HG02623 (cell line): ENCODE measurements around the gene ZNF30.
"Not testable (repeated sequence)": the region's sequence is repeated elsewhere in the genome, so short reads cannot be mapped to it uniquely, and the experiment has no call there.

Experiments used
- ATAC-seq: cut with Tn5 transposase; IDR thresholded peaks from one replicate; pipeline ENCODE4 v1.9.1; 2021; ENCODE audit warnings: moderate library complexity; ENCODE audit not compliant: unreplicated experiment

The ZNF30 gene

GRCh38 chr19:34960103-34960805 lies 33.6 kb downstream of the ZNF30 start:
- ATAC-seq = no peak

- ATAC-seq = no peak
Measured at GRCh38 chr19:34960940-34961679, 34.4 kb downstream of the ZNF30 start.

GRCh38 chr19:34961775-34962686 lies 35.3 kb downstream of the ZNF30 start:
- no peak for ATAC-seq

GRCh38 chr19:34962687-34963572 lies 36.2 kb downstream of the ZNF30 start:
- no peak for ATAC-seq

- ATAC-seq = peak; percentile 68
Measured at GRCh38 chr19:34963573-34964406, 37.1 kb downstream of the ZNF30 start, which contains the start of gene ZNF792. ZNF792 (minus strand) TSS chr19:34964229; CDS start chr19:34963662, 567 bp downstream.

- no peak for ATAC-seq
Measured at GRCh38 chr19:34964598-34964997, 37.9 kb downstream of the ZNF30 start.

GRCh38 chr19:34965505-34965904 lies 38.8 kb downstream of the ZNF30 start:
- not testable (repeated sequence) for ATAC-seq

GRCh38 chr19:34967551-34967950 lies 40.8 kb downstream of the ZNF30 start:
- ATAC-seq = no peak

- ATAC-seq = no peak
Measured at GRCh38 chr19:34969721-34970120, 43.0 kb downstream of the ZNF30 start.

GRCh38 chr19:34970185-34970780 lies 43.6 kb downstream of the ZNF30 start:
- ATAC-seq = not testable (repeated sequence)

- no peak for ATAC-seq
Measured at GRCh38 chr19:34972163-34972705, 45.5 kb downstream of the ZNF30 start.

GRCh38 chr19:34974646-34975045 lies 47.9 kb downstream of the ZNF30 start:
- ATAC-seq = no peak

GRCh38 chr19:34975056-34975455 lies 48.4 kb downstream of the ZNF30 start:
- no peak for ATAC-seq

- ATAC-seq = no peak
Measured at GRCh38 chr19:34976611-34977010, 49.9 kb downstream of the ZNF30 start.

GRCh38 chr19:34979819-34980640 lies 53.3 kb downstream of the ZNF30 start:
- no peak for ATAC-seq

- no peak for ATAC-seq
Measured at GRCh38 chr19:34982275-34982674, 55.6 kb downstream of the ZNF30 start.

- no peak for ATAC-seq
Measured at GRCh38 chr19:34983786-34984185, 57.1 kb downstream of the ZNF30 start.

- ATAC-seq = no peak
Measured at GRCh38 chr19:34984287-34984686, 57.6 kb downstream of the ZNF30 start.
